Astrocyte (in vitro differentiated cells and primary cell): Measurements from ENCODE around the gene SPATA2. TPM values are rescaled to one million over a fixed set of nuclear protein-coding genes. Genes with fewer than 3 reads are reported as not detected.

Source experiments
- DNase-seq: peaks from one replicate; pipeline ENCODE4 v3.0.0-alpha.2; 2010; ENCODE audit warnings: low read depth
- FAIRE-seq: peaks from 2 replicates; lab custom pipeline; 2011; peaks lifted over from hg19 to GRCh38; lab: Jason Lieb, UNC
- H2AFZ ChIP-seq: 2 replicates; pipeline ENCODE4 v1.6.0; 2012; ENCODE audit warnings: low read depth, low read length, inconsistent platforms
- H3K27ac ChIP-seq: 2 replicates; pipeline ENCODE4 v1.5.1; 2011; ENCODE audit warnings: low read depth, low read length, inconsistent platforms
- H3K27me3 ChIP-seq: 2 replicates; pipeline ENCODE4 v1.6.0; 2011; ENCODE audit warnings: low read length, inconsistent platforms; ENCODE audit not compliant: insufficient read depth
- H3K36me3 ChIP-seq: 2 replicates; pipeline ENCODE4 v1.5.1; 2011; ENCODE audit warnings: low read length, inconsistent platforms; ENCODE audit not compliant: insufficient read depth
- H3K4me1 ChIP-seq: 2 replicates; pipeline ENCODE4 v1.5.1; 2011; ENCODE audit warnings: low read length, inconsistent platforms; ENCODE audit not compliant: insufficient read depth
- H3K4me2 ChIP-seq: 2 replicates; pipeline ENCODE4 v1.6.0; 2012; ENCODE audit warnings: low read length, inconsistent platforms
- H3K4me3 ChIP-seq: 2 replicates; pipeline ENCODE4 v1.5.1; 2011; ENCODE audit warnings: low read depth, mild to moderate bottlenecking, low read length, inconsistent platforms; ENCODE audit not compliant: insufficient read depth
- H3K79me2 ChIP-seq: 2 replicates; pipeline ENCODE4 v1.6.0; 2012; ENCODE audit warnings: mild to moderate bottlenecking, low read length, inconsistent platforms; ENCODE audit not compliant: insufficient read depth
- H3K9ac ChIP-seq: 2 replicates; pipeline ENCODE4 v1.6.0; 2012; ENCODE audit warnings: mild to moderate bottlenecking, low read length, inconsistent platforms
- H3K9me3 ChIP-seq: 2 replicates; pipeline ENCODE4 v1.5.1; 2012; ENCODE audit warnings: low read depth, mild to moderate bottlenecking, low read length, inconsistent platforms; ENCODE audit not compliant: insufficient read depth
- H4K20me1 ChIP-seq: 2 replicates; pipeline ENCODE4 v1.6.0; 2012; ENCODE audit warnings: low read length, inconsistent platforms; ENCODE audit not compliant: insufficient read depth
- H3K27ac Mint-ChIP-seq: one replicate; pipeline ENCODE4 v1.8.0; 2021; ENCODE audit warnings: mild to moderate bottlenecking, mixed read lengths; ENCODE audit not compliant: unreplicated experiment
- H3K27me3 Mint-ChIP-seq: one replicate; pipeline ENCODE4 v1.8.0; 2021; ENCODE audit warnings: low read depth, mixed read lengths; ENCODE audit not compliant: unreplicated experiment
- H3K36me3 Mint-ChIP-seq: one replicate; pipeline ENCODE4 v1.8.0; 2021; ENCODE audit warnings: low read depth, mixed read lengths; ENCODE audit not compliant: unreplicated experiment
- H3K4me1 Mint-ChIP-seq: one replicate; pipeline ENCODE4 v1.8.0; 2021; ENCODE audit warnings: low read depth, mixed read lengths; ENCODE audit not compliant: unreplicated experiment
- H3K4me3 Mint-ChIP-seq: one replicate; pipeline ENCODE4 v1.8.0; 2021; ENCODE audit warnings: mild to moderate bottlenecking, moderate library complexity, mixed read lengths; ENCODE audit not compliant: unreplicated experiment
- H3K9me3 Mint-ChIP-seq: one replicate; pipeline ENCODE4 v1.8.0; 2021; ENCODE audit warnings: mild to moderate bottlenecking, mixed read lengths; ENCODE audit not compliant: unreplicated experiment
- CTCF ChIP-seq: IDR thresholded peaks from 2 replicates; pipeline ENCODE4 v1.5.1; 2011; ENCODE audit warnings: low read depth, mild to moderate bottlenecking, inconsistent platforms, low read length, moderate library complexity; ENCODE audit not compliant: insufficient read depth
- EZH2 ChIP-seq: IDR thresholded peaks from 2 replicates; pipeline ENCODE4 v1.6.1; 2012; ENCODE audit warnings: mild to moderate bottlenecking, low read length, inconsistent platforms; ENCODE audit not compliant: insufficient read depth
- total RNA-seq: library from RNA; stranded (reverse); gene quantifications from 2 replicates; pipeline ENCODE4 v1.2.1, GENCODE V29; 2021

Gene SPATA2
- total RNA-seq, 1 donor from 2014 or later: 7.3 TPM

GRCh38 chr20:49936153-49937026 lies 21.1 kb upstream of the SPATA2 start, which contains the start of gene RNF114:
TSS of gene RNF114 (plus strand) at chr20:49936397. CDS start at chr20:49936413, 16 bp downstream.
- TF ChIP-seq CTCF: no peak
- TF ChIP-seq EZH2: no peak
- Histone ChIP-seq H3K27ac (peak within 1 kb of the TSS; percentile 81), H3K27me3 (no peaks in the 10 kb centered on the region), H3K36me3 (peaks cover 8% of the 10 kb centered on the region), H4K20me1 (peaks cover 41% of the 10 kb centered on the region), H3K9me3 (no peaks in the 10 kb centered on the region), H3K9ac (peak within 1 kb of the TSS; percentile 98), H3K79me2 (peaks cover 52% of the 10 kb centered on the region), H3K4me3 (peak within 1 kb of the TSS; percentile 95), H3K4me1 (peaks cover 22% of the 10 kb centered on the region), H3K4me2 (peak within 1 kb of the TSS; percentile 98), H2AFZ (peak within 1 kb of the TSS; percentile 79)
- Mint-ChIP-seq H3K4me1 (peaks cover 18% of the 10 kb centered on the region), H3K4me3 (peak within 1 kb of the TSS; percentile 96), H3K9me3 (no peaks in the 10 kb centered on the region), H3K27ac (peak within 1 kb of the TSS; percentile 88), H3K36me3 (peaks cover 7% of the 10 kb centered on the region), H3K27me3 (no peaks in the 10 kb centered on the region)
- DNase-seq: peak; percentile 69
- no peak for FAIRE-seq

- Histone ChIP-seq H3K36me3 (peaks cover 8% of the 10 kb centered on the region), H3K27ac (peak overlapping the region; percentile 24), H2AFZ (peak overlapping the region; percentile 79), H3K9me3 (no peaks in the 10 kb centered on the region), H3K27me3 (no peaks in the 10 kb centered on the region), H3K9ac (no peak overlapping the region), H3K4me1 (peaks cover 22% of the 10 kb centered on the region), H3K79me2 (peaks cover 46% of the 10 kb centered on the region), H3K4me3 (peak overlapping the region; percentile 95), H4K20me1 (peaks cover 34% of the 10 kb centered on the region), H3K4me2 (peak overlapping the region; percentile 98)
- FAIRE-seq: no peak
- TF ChIP-seq EZH2: no peak
- no peak for TF ChIP-seq CTCF
- Mint-ChIP-seq H3K27me3 (no peaks in the 10 kb centered on the region), H3K4me3 (peak overlapping the region; percentile 62), H3K9me3 (no peaks in the 10 kb centered on the region), H3K36me3 (peaks cover 1% of the 10 kb centered on the region), H3K4me1 (peaks cover 18% of the 10 kb centered on the region), H3K27ac (no peak overlapping the region)
- no peak for DNase-seq
Measured at GRCh38 chr20:49935746-49936152, 20.4 kb upstream of the SPATA2 start.

GRCh38 chr20:49929142-49929494 lies 13.8 kb upstream of the SPATA2 start:
- Mint-ChIP-seq H3K9me3 (no peaks in the 10 kb centered on the region), H3K36me3 (no peaks in the 10 kb centered on the region), H3K4me3 (no peak overlapping the region), H3K27me3 (no peaks in the 10 kb centered on the region), H3K4me1 (peaks cover 5% of the 10 kb centered on the region), H3K27ac (no peak overlapping the region)
- H3K4me2 ChIP-seq: peak overlapping the region; percentile 44
- H3K9me3 ChIP-seq: no peaks in the 10 kb centered on the region
- H3K27ac ChIP-seq: no peak overlapping the region
- TF ChIP-seq EZH2 (no peak), CTCF (no peak)
- FAIRE-seq: no peak
- H2AFZ ChIP-seq: no peak overlapping the region
- no peaks in the 10 kb centered on the region for H3K36me3 ChIP-seq
- H3K9ac ChIP-seq: no peak overlapping the region
- no peak overlapping the region for H3K4me3 ChIP-seq
- no peak for DNase-seq
- H3K79me2 ChIP-seq: no peaks in the 10 kb centered on the region
- no peaks in the 10 kb centered on the region for H3K4me1 ChIP-seq
- no peaks in the 10 kb centered on the region for H3K27me3 ChIP-seq
- H4K20me1 ChIP-seq: no peaks in the 10 kb centered on the region
